Aorta (tissue), 5 donors: ENCODE measurements around the gene CUTA. TPM values are rescaled to one million over a fixed set of nuclear protein-coding genes. Genes with fewer than 3 reads are reported as not detected.
"Not testable (repeated sequence)": the region's sequence is repeated elsewhere in the genome, so short reads cannot be mapped to it uniquely, and the experiment has no call there.

Source experiments
- ATAC-seq: fragments of 200-7000 bp; cut with Tn5 transposase; one replicate; pipeline ENCODE4 v1.9.1; 2022; ENCODE audit warnings: moderate library complexity; ENCODE audit not compliant: low FRiP score
- DNase-seq, 2 donors: peaks; one replicate each; pipeline ENCODE4 v3.0.0-alpha.2; 2020
- H3K27ac ChIP-seq, 2 donors: one replicate each; pipeline ENCODE4 v1.5.1; 2013; ENCODE audit warnings: low read length in 2 of 2, mild to moderate bottlenecking in 2 of 2, moderate library complexity in 2 of 2, control low read depth in 1 of 2, inconsistent platforms in 1 of 2, low read depth in 1 of 2
- H3K27me3 ChIP-seq, 2 donors: one replicate each; pipeline ENCODE4 v1.6.1; 2013; ENCODE audit warnings: control low read depth in 1 of 2, low read length in 1 of 2, mild to moderate bottlenecking in 1 of 2, moderate library complexity in 1 of 2; ENCODE audit not compliant: insufficient read depth in 2 of 2, control insufficient read depth in 1 of 2
- H3K36me3 ChIP-seq, 2 donors: one replicate each; pipeline ENCODE4 v1.6.1; 2013; ENCODE audit warnings: control low read depth in 1 of 2, low read length in 1 of 2, mild to moderate bottlenecking in 1 of 2; ENCODE audit not compliant: insufficient read depth in 2 of 2, control insufficient read depth in 1 of 2
- H3K4me1 ChIP-seq, 2 donors: one replicate each; pipeline ENCODE4 v1.6.1; 2013; ENCODE audit warnings: low read length in 2 of 2, control low read depth in 1 of 2, mild to moderate bottlenecking in 1 of 2, moderate library complexity in 1 of 2; ENCODE audit not compliant: insufficient read depth in 2 of 2, control insufficient read depth in 1 of 2
- H3K4me3 ChIP-seq, 2 donors: one replicate each; pipeline ENCODE4 v1.5.1; 2013; ENCODE audit warnings: low read length in 2 of 2, control low read depth in 1 of 2, mild to moderate bottlenecking in 1 of 2
- H3K9me3 ChIP-seq: one replicate; pipeline ENCODE4 v1.6.1; 2013; ENCODE audit warnings: mild to moderate bottlenecking, low read length; ENCODE audit not compliant: control insufficient read depth
- WGBS, 2 donors: extraction: QIAGEN DNeasy Blood & Tissue Kit; methylation state at CpG; one replicate each; pipeline ENCODE4 v1.1.7; 2013; 5-methylcytosine and 5-hydroxymethylcytosine counted together
- intact Hi-C, 2 donors: fragments of 100-400 bp; cut with DNase I; formaldehyde crosslinking; loops; one replicate each; pipeline versions ENCODE4 v1.14.2 to v1.15.0; 2022
- polyA plus RNA-seq, 2 donors: library from polyadenylated mRNA; stranded (reverse); fragments of 200-250 nt; gene quantifications; one replicate each; pipeline ENCODE4 v1.2.3, GENCODE V29; 2013
- total RNA-seq, 2 donors: library from RNA; stranded (reverse); fragmentation: NEBNext Ultra II Directional; extraction: Animal tissue kit (Norgen Biotek cat#: 25700); gene quantifications; one replicate each; pipeline ENCODE4 v1.2.1, GENCODE V29; 2021
- donor health status: healthy with polysubstance abuse.
- donor health status: Bipolar disorder and iron deficiency.
- donor health status: DM: no; HTN: no; CAD: no.
- donor health status: DM: no; HTN: no; CAD: no.
- donor health status: DM: yes; HTN: yes; CAD: no.

Gene CUTA
- total and polyA plus RNA-seq, 4 donors = 89.9 to 191 (median 115) TPM

DNA sequence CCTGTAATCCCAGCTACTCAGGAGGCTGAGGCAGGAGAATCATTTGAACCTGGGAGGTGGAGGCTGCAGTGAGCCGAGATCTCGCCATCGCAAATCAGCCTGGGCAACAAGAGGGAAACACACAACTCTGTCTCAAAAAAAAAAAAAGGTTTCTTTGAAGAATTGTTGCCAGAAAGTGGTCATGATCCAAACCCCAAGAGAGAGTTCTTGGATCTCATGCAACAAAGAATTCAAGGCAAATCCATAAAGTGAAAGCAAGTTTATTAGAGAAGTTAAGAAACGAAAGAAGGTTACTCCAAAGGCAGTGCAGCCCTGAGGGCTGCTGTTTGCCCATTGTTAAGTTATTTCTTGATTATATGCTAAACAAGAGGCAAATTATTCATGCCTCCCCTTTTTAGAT lies 40.7 kb downstream of the CUTA start:
- WGBS, 2 donors = 21 to 43% methylated on average over 4 of the region's 4 CpGs
- no peak for ATAC-seq
- no peaks in the 10 kb centered on the region for H3K4me1 ChIP-seq
- no peak overlapping the region for H3K27ac ChIP-seq
- intact Hi-C loops = no loop called here
- H3K36me3 ChIP-seq = no peaks in the 10 kb centered on the region
- H3K27me3 ChIP-seq = no peaks in the 10 kb centered on the region
- DNase-seq = no peak
- no peaks in the 10 kb centered on the region for H3K9me3 ChIP-seq
- no peak overlapping the region for H3K4me3 ChIP-seq

DNA sequence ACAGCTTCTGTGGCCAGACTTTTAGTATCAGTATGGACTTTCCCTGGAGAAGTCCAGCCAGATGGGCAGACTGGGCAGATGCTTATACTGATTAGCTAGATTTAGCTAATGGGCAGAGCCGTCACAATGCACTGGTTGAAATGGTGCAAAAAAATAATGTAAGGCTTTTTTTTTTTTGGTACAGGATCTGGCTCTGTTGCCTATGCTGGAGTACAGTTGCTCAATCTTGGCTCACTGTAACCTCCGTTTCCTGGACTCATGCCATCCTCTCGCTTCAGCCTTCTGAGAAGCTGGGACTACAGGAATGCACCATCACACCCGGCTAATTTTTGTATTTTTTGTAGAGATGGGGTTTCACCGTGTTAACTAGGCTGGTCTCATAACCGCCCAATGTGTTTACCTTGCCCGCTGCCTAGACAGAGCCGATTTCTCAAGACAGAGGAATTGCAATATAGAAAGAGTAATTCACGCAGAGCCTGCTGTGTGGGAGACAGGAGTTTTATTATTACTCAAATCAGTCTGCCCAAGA lies 42.7 kb downstream of the CUTA start:
- ATAC-seq (peak; percentile 91), DNase-seq (peak in 1 of 2 donors; percentile 86)
- intact Hi-C loops = no loop called here
- no peak overlapping the region for H3K4me3 ChIP-seq
- WGBS, 2 donors = 5 to 6% methylated on average over 9 of the region's 9 CpGs
- no peaks in the 10 kb centered on the region for H3K27me3 ChIP-seq
- no peaks in the 10 kb centered on the region for H3K9me3 ChIP-seq
- no peaks in the 10 kb centered on the region for H3K36me3 ChIP-seq
- H3K27ac ChIP-seq = peak overlapping the region in 1 of 2 donors; percentile 33
- H3K4me1 ChIP-seq = no peaks in the 10 kb centered on the region

DNA sequence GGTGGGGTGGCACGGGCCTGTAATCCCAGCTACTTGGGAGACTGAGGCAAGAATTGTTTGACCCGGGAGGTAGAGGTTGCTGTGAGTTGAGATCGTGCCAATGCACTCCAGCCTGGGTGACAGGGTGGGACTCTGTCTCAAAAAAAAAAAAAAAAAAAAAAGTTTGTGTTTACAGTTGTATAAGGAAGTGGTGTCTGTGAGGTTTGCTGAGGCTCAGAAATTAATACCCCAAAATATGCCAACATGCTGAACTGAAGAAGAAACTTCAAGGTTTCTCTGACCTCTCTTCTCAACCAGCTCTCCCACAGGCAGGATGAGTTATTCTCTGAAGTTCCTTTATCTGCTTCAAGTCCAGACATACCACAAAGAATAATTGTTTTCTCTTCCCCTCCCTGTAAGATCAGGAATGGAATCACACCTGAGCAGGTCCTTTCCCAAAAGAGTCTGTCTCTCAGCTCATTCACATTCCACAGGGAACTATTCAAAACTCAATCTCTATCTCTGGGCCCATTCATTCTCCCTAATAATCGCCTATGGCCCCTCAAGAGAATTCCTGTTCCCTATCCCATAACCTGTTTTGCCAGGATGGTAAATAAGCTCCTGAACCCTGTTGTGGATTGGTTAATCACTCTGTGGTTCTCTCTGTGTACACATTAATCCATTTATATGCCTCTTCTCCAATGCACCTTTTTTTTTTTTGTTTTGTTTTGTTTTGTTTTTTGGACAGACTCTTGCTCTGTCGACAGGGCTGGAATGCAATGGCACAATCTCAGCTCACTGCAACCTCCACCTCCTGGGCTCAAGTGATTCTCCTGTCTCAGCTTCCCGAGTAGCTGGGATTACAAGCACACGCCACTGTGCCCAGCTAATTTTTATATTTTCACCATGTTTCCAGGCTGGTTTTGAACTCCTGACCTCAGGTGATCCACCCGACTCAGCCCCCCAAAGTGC lies 43.7 kb downstream of the CUTA start:
- H3K4me3 ChIP-seq = no peak overlapping the region

DNA sequence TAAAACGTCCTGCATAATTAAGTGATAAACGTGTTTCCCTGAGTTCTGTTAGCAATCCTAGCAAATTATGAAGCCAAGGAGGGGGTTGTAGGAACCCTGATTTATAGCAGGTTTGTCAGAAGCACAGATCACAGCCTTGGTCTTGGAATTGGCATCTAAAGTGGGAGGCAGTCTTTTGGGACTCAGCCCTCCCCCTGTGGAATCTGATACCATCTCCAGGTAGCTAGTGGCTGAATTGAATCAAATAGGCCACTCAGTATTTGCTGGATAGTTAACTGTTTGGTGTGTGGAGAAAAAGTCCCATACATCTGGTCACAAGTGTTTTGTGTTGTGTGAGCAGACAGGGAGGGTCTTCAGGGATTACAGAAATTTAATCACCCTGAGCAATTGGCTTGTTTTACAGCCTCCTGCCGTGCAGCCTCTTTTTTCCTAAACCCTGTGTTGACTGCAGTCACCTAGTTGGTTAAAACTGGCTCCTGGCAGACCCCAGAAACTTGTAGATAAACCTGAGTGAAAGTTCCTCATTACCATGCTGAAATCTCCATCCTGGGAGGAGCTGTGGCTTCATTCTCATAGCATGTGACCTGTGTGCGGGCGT lies 45.3 kb downstream of the CUTA start:
- DNase-seq (no peak), ATAC-seq (no peak)
- Histone ChIP-seq H3K27me3 (no peaks in the 10 kb centered on the region), H3K4me3 (no peak overlapping the region), H3K4me1 (no peaks in the 10 kb centered on the region), H3K36me3 (no peaks in the 10 kb centered on the region), H3K9me3 (no peaks in the 10 kb centered on the region), H3K27ac (no peak overlapping the region)
- intact Hi-C loops = no loop called here
- 63 to 66% methylated on average over 5 of the region's 5 CpGs for WGBS, 2 donors

More for the DNA sequence above, 43.7 kb downstream of the CUTA start:
- no peak overlapping the region for H3K27ac ChIP-seq
- H3K27me3 ChIP-seq = no peaks in the 10 kb centered on the region
- H3K4me1 ChIP-seq = no peaks in the 10 kb centered on the region
- intact Hi-C loops = no loop called here
- no peaks in the 10 kb centered on the region for H3K9me3 ChIP-seq
- no peak for DNase-seq
- 65 to 66% methylated on average over 8 of the region's 8 CpGs for WGBS, 2 donors
- no peak for ATAC-seq
- H3K36me3 ChIP-seq = no peaks in the 10 kb centered on the region

DNA sequence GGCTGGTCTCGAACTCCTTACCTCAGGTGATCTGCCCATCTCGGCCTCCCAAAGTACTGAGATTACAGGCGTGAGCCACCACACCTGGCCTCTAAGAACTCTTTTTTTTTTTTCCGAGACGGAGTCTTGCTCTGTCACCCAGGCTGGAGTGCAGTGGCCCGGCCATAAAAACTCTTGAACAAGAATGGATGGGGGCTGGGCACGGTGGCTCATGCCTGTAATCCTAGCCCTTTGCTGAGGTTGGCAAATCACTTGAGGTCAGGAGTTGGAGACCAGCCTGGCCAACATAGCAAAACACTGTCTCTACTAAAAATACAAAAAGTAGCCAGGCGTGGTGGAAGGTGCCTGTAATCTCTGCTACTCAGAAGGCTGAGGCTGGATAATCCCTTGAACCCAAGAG lies 46.0 kb downstream of the CUTA start:
- H3K27me3 ChIP-seq, intact Hi-C loops, H3K4me1 ChIP-seq, H3K27ac ChIP-seq, ATAC-seq, H3K4me3 ChIP-seq, H3K9me3 ChIP-seq, DNase-seq, H3K36me3 ChIP-seq: not testable (repeated sequence)
- 90 to 92% methylated on average over 8 of the region's 8 CpGs for WGBS, 2 donors

DNA sequence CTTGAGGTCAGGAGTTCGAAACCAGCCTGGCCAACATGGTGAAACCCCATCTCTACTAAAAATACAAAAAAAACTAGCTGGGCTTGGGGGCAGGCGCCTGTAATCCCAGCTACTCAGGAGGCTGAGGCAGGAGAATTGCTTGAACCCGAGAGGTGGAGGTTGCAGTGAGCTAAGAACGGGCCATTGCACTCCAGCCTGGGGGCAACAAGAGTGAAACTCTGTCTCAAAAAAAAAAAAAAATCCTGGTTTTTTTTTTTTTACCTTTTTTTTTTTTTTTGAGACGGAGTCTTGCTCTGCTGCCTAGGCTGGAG lies 50.2 kb downstream of the CUTA start:
- H3K4me1 ChIP-seq, H3K27ac ChIP-seq, H3K9me3 ChIP-seq, ATAC-seq, H3K27me3 ChIP-seq, DNase-seq, H3K36me3 ChIP-seq, intact Hi-C loops, H3K4me3 ChIP-seq: not testable (repeated sequence)
- WGBS, 2 donors = 90 to 93% methylated on average over 4 to 5 of the region's 5 CpGs

GRCh38 chr6:33367009-33367714 lies 50.7 kb downstream of the CUTA start:
- 83 to 87% methylated on average over 8 of the region's 8 CpGs for WGBS, 2 donors
- ATAC-seq (no peak), DNase-seq (no peak)
- H3K4me1 ChIP-seq = no peaks in the 10 kb centered on the region
- intact Hi-C loops = no loop called here
- H3K27me3 ChIP-seq = no peaks in the 10 kb centered on the region
- no peak overlapping the region for H3K27ac ChIP-seq
- no peak overlapping the region for H3K4me3 ChIP-seq
- H3K9me3 ChIP-seq = no peaks in the 10 kb centered on the region
- no peaks in the 10 kb centered on the region for H3K36me3 ChIP-seq
